ENCODE data around the gene AGRP. TPM values are rescaled to one million over a fixed set of nuclear protein-coding genes. Genes with fewer than 3 reads are reported as not detected.

The AGRP gene
- total and polyA plus RNA-seq, 2 experiments from 2014 or later = not detected

GRCh38 chr16:67437513-67437912, 45.8 kb downstream of the AGRP start:
- no peaks in the 10 kb centered on the region for H3K4me1 ChIP-seq (ENCODE audit: low read depth)
- peaks cover 15% of the 10 kb centered on the region for H3K27me3 ChIP-seq
- no peaks in the 10 kb centered on the region for H3K9me3 ChIP-seq (ENCODE audit: low read depth)
- H3K27ac ChIP-seq = no peak overlapping the region
- TF ChIP-seq CTCF (IDR thresholded peaks at IDR 0.05; ENCODE audit: low read depth, low read length) = no peak
- H3K36me3 ChIP-seq = peaks cover 3% of the 10 kb centered on the region
- no peak for DNase-seq (ENCODE audit: low read depth in 1 of 2, low spot score in 1 of 2)
- no peak overlapping the region for H3K4me3 ChIP-seq

GRCh38 chr16:67436640-67437193, 46.6 kb downstream of the AGRP start:
- TF ChIP-seq CTCF (IDR thresholded peaks at IDR 0.05; ENCODE audit: low read depth, low read length) = no peak
- Histone ChIP-seq H3K27ac (no peak overlapping the region), H3K4me3 (no peak overlapping the region), H3K36me3 (peaks cover 3% of the 10 kb centered on the region), H3K9me3 (ENCODE audit: low read depth) (no peaks in the 10 kb centered on the region), H3K27me3 (peaks cover 23% of the 10 kb centered on the region), H3K4me1 (ENCODE audit: low read depth) (no peaks in the 10 kb centered on the region)
- no peak for DNase-seq (ENCODE audit: low read depth in 1 of 2, low spot score in 1 of 2)

GRCh38 chr16:67435758-67436164, 47.6 kb downstream of the AGRP start:
- H3K27me3 ChIP-seq = peaks cover 31% of the 10 kb centered on the region
- no peak overlapping the region for H3K4me3 ChIP-seq
- no peak for TF ChIP-seq CTCF (IDR thresholded peaks at IDR 0.05; ENCODE audit: low read depth, low read length)
- peaks cover 3% of the 10 kb centered on the region for H3K36me3 ChIP-seq
- H3K27ac ChIP-seq = no peak overlapping the region
- no peaks in the 10 kb centered on the region for H3K9me3 ChIP-seq (ENCODE audit: low read depth)
- DNase-seq (ENCODE audit: low read depth in 1 of 2, low spot score in 1 of 2) = no peak
- no peaks in the 10 kb centered on the region for H3K4me1 ChIP-seq (ENCODE audit: low read depth)

- Histone ChIP-seq H3K4me3 (no peak overlapping the region), H3K36me3 (no peaks in the 10 kb centered on the region), H3K27ac (no peak overlapping the region), H3K27me3 (peaks cover 56% of the 10 kb centered on the region), H3K9me3 (ENCODE audit: low read depth) (no peaks in the 10 kb centered on the region), H3K4me1 (ENCODE audit: low read depth) (peaks cover 4% of the 10 kb centered on the region)
- DNase-seq (ENCODE audit: low read depth in 1 of 2, low spot score in 1 of 2) = no peak
- TF ChIP-seq CTCF (IDR thresholded peaks at IDR 0.05; ENCODE audit: low read depth, low read length) = no peak
These were observed 50.1 kb downstream of the AGRP start for GRCh38 chr16:67433131-67433719.

Other genes starting within 250 kb of the AGRP start
- 12.0 and 17.9 TPM in 2 replicates for gene FHOD1, start 236.1 kb downstream of the AGRP start, total RNA-seq
- gene FHOD1, start 236.1 kb downstream of the AGRP start, polyA plus RNA-seq = 18.5 and 21.7 TPM in 2 replicates
- gene SLC9A5, start 234.6 kb downstream of the AGRP start, total RNA-seq = 1.6 and 4.6 TPM in 2 replicates
- gene SLC9A5, start 234.6 kb downstream of the AGRP start, polyA plus RNA-seq = 4.5 and 8.4 TPM in 2 replicates
- gene PLEKHG4, start 204.0 kb downstream of the AGRP start, total RNA-seq = 3.6 and 6.8 TPM in 2 replicates
- gene PLEKHG4, start 204.0 kb downstream of the AGRP start, polyA plus RNA-seq = 1.0 and 5.2 TPM in 2 replicates
- gene KCTD19, start 156.8 kb downstream of the AGRP start, total RNA-seq = 0.21 and 1.9 TPM in 2 replicates
- 1.6 TPM in 1 of 2 replicates, not detected in the other for gene KCTD19, start 156.8 kb downstream of the AGRP start, polyA plus RNA-seq
- 0.11 and 0.45 TPM in 2 replicates for gene LRRC36, start 156.7 kb downstream of the AGRP start, total RNA-seq
- gene LRRC36, start 156.7 kb downstream of the AGRP start, polyA plus RNA-seq = 0.75 TPM in 1 of 2 replicates, not detected in the other
- gene TPPP3, start 90.0 kb downstream of the AGRP start, total RNA-seq = 2.5 and 4.6 TPM in 2 replicates
- 6.2 and 7.2 TPM in 2 replicates for gene TPPP3, start 90.0 kb downstream of the AGRP start, polyA plus RNA-seq
- gene ZDHHC1, start 67.1 kb downstream of the AGRP start, total RNA-seq = 17.4 and 18.7 TPM in 2 replicates
- gene ZDHHC1, start 67.1 kb downstream of the AGRP start, polyA plus RNA-seq = 19.1 and 22.4 TPM in 2 replicates
- gene HSD11B2, start 52.4 kb downstream of the AGRP start, total RNA-seq = 0.28 and 0.36 TPM in 2 replicates
- 0.26 and 0.84 TPM in 2 replicates for gene HSD11B2, start 52.4 kb downstream of the AGRP start, polyA plus RNA-seq
- gene ATP6V0D1, start 2.4 kb downstream of the AGRP start, total RNA-seq = 74.5 and 140 TPM in 2 replicates
- gene ATP6V0D1, start 2.4 kb downstream of the AGRP start, polyA plus RNA-seq = 139 and 203 TPM in 2 replicates
- 27.3 and 35.7 TPM in 2 replicates for gene RIPOR1, start 45.3 kb upstream of the AGRP start, total RNA-seq
- gene RIPOR1, start 45.3 kb upstream of the AGRP start, polyA plus RNA-seq = 29.5 and 46.3 TPM in 2 replicates
- 25.2 and 33.9 TPM in 2 replicates for gene CTCF, start 79.0 kb upstream of the AGRP start, total RNA-seq
- gene CTCF, start 79.0 kb upstream of the AGRP start, polyA plus RNA-seq = 37.6 and 38.0 TPM in 2 replicates
- 0.78 and 1.6 TPM in 2 replicates for gene CARMIL2, start 161.6 kb upstream of the AGRP start, total RNA-seq
- 2.3 and 2.4 TPM in 2 replicates for gene CARMIL2, start 161.6 kb upstream of the AGRP start, polyA plus RNA-seq
- gene ACD, start 176.7 kb upstream of the AGRP start, total RNA-seq = 17.2 and 25.5 TPM in 2 replicates
- gene ACD, start 176.7 kb upstream of the AGRP start, polyA plus RNA-seq = 25.1 and 31.8 TPM in 2 replicates
- gene PARD6A, start 177.4 kb upstream of the AGRP start, total RNA-seq = 0.71 and 0.74 TPM in 2 replicates
- gene PARD6A, start 177.4 kb upstream of the AGRP start, polyA plus RNA-seq = 0.91 and 1.1 TPM in 2 replicates
- gene ENKD1, start 183.2 kb upstream of the AGRP start, total RNA-seq = 29.8 and 34.8 TPM in 2 replicates
- 23.3 and 23.8 TPM in 2 replicates for gene ENKD1, start 183.2 kb upstream of the AGRP start, polyA plus RNA-seq
- 13.0 and 14.9 TPM in 2 replicates for gene C16orf86, start 183.3 kb upstream of the AGRP start, total RNA-seq
- 1.7 and 5.1 TPM in 2 replicates for gene C16orf86, start 183.3 kb upstream of the AGRP start, polyA plus RNA-seq
- gene GFOD2, start 235.8 kb upstream of the AGRP start, total RNA-seq = 5.9 and 8.4 TPM in 2 replicates
- gene GFOD2, start 235.8 kb upstream of the AGRP start, polyA plus RNA-seq = 2.2 and 5.6 TPM in 2 replicates